Nephron progenitor cell (in vitro differentiated cells): Measurements from ENCODE around the gene DYRK1A.

Source experiments
- DNase-seq: peaks from one replicate; pipeline ENCODE4 v3.0.0; 2021
- H3K27ac Mint-ChIP-seq: 2 replicates; pipeline ENCODE4 v1.8.0; 2021; ENCODE audit warnings: mild to moderate bottlenecking, moderate library complexity, mixed read lengths
- H3K27me3 Mint-ChIP-seq: 2 replicates; pipeline ENCODE4 v1.8.0; 2021; ENCODE audit warnings: mild to moderate bottlenecking, low read depth, mixed read lengths; ENCODE audit not compliant: poor library complexity
- H3K36me3 Mint-ChIP-seq: 2 replicates; pipeline ENCODE4 v1.8.0; 2021; ENCODE audit warnings: low read depth, mixed read lengths
- H3K4me1 Mint-ChIP-seq: 2 replicates; pipeline ENCODE4 v1.8.0; 2021; ENCODE audit warnings: mixed read lengths
- H3K4me3 Mint-ChIP-seq: 2 replicates; pipeline ENCODE4 v1.8.0; 2021; ENCODE audit warnings: mild to moderate bottlenecking, moderate library complexity, mixed read lengths
- H3K9me3 Mint-ChIP-seq: 2 replicates; pipeline ENCODE4 v1.8.0; 2021; ENCODE audit warnings: mild to moderate bottlenecking, moderate library complexity, mixed read lengths
- CTCF ChIP-seq: fragments of 200-600 bp; sonication (generic); IDR thresholded peaks from 2 replicates; pipeline ENCODE4 v1.5.0; 2021; ENCODE audit warnings: antibody characterized with exemption

DYRK1A gene

GRCh38 chr21:37484535-37485474, 118.2 kb downstream of the DYRK1A start:
- no peak overlapping the region for H3K4me3 Mint-ChIP-seq
- peaks cover 48% of the 10 kb centered on the region for H3K36me3 Mint-ChIP-seq
- H3K4me1 Mint-ChIP-seq, result no peaks in the 10 kb centered on the region
- no peak for TF ChIP-seq CTCF
- H3K9me3 Mint-ChIP-seq, result no peaks in the 10 kb centered on the region
- no peak for DNase-seq
- H3K27ac Mint-ChIP-seq, result peak overlapping the region; percentile 81
- H3K27me3 Mint-ChIP-seq, result no peaks in the 10 kb centered on the region

GRCh38 chr21:37489553-37489952, 123.0 kb downstream of the DYRK1A start:
- no peak for DNase-seq
- Mint-ChIP-seq H3K27ac (no peak overlapping the region), H3K36me3 (peaks cover 60% of the 10 kb centered on the region), H3K4me1 (no peaks in the 10 kb centered on the region), H3K27me3 (no peaks in the 10 kb centered on the region), H3K4me3 (no peak overlapping the region), H3K9me3 (no peaks in the 10 kb centered on the region)
- TF ChIP-seq CTCF, result no peak

GRCh38 chr21:37490084-37490483, 123.5 kb downstream of the DYRK1A start:
- H3K36me3 Mint-ChIP-seq, result peaks cover 57% of the 10 kb centered on the region
- TF ChIP-seq CTCF, result no peak
- H3K4me3 Mint-ChIP-seq, result no peak overlapping the region
- H3K4me1 Mint-ChIP-seq, result no peaks in the 10 kb centered on the region
- H3K27ac Mint-ChIP-seq, result no peak overlapping the region
- H3K27me3 Mint-ChIP-seq, result no peaks in the 10 kb centered on the region
- no peak for DNase-seq
- no peaks in the 10 kb centered on the region for H3K9me3 Mint-ChIP-seq

- H3K4me1 Mint-ChIP-seq, result no peaks in the 10 kb centered on the region
- no peak for TF ChIP-seq CTCF
- no peaks in the 10 kb centered on the region for H3K27me3 Mint-ChIP-seq
- H3K9me3 Mint-ChIP-seq, result peaks cover 23% of the 10 kb centered on the region
- H3K4me3 Mint-ChIP-seq, result no peak overlapping the region
- no peak overlapping the region for H3K27ac Mint-ChIP-seq
- no peak for DNase-seq
- peaks cover 84% of the 10 kb centered on the region for H3K36me3 Mint-ChIP-seq
Measured at GRCh38 chr21:37496972-37497371, 130.4 kb downstream of the DYRK1A start.

- H3K36me3 Mint-ChIP-seq, result peaks cover 87% of the 10 kb centered on the region
- H3K27me3 Mint-ChIP-seq, result no peaks in the 10 kb centered on the region
Measured at GRCh38 chr21:37498664-37499063, 132.1 kb downstream of the DYRK1A start.

More at GRCh38 chr21:37498664-37499063, 132.1 kb downstream of the DYRK1A start:
- TF ChIP-seq CTCF, result no peak
- H3K4me1 Mint-ChIP-seq, result no peaks in the 10 kb centered on the region
- H3K4me3 Mint-ChIP-seq, result no peak overlapping the region
- H3K27ac Mint-ChIP-seq, result no peak overlapping the region
- peaks cover 37% of the 10 kb centered on the region for H3K9me3 Mint-ChIP-seq
- no peak for DNase-seq
